GM19324 (cell line): ENCODE data around the gene EIF4E2.

Source experiments
- ATAC-seq: cut with Tn5 transposase; IDR thresholded peaks from one replicate; pipeline ENCODE4 v1.9.1; 2021; ENCODE audit warnings: mild to moderate bottlenecking, moderate library complexity; ENCODE audit not compliant: unreplicated experiment, low FRiP score

EIF4E2 gene

GRCh38 chr2:232588680-232589585, 38.4 kb downstream of the EIF4E2 start:
- ATAC-seq = no peak

- no peak for ATAC-seq
Observed at GRCh38 chr2:232592772-232593395, 42.4 kb downstream of the EIF4E2 start.

- no peak for ATAC-seq
Observed at GRCh38 chr2:232593982-232594381, 43.5 kb downstream of the EIF4E2 start.

GRCh38 chr2:232597362-232598079, 47.0 kb downstream of the EIF4E2 start:
- ATAC-seq = no peak

- no peak for ATAC-seq
Observed at GRCh38 chr2:232598293-232598692, 47.8 kb downstream of the EIF4E2 start.

GRCh38 chr2:232600053-232600773, 49.7 kb downstream of the EIF4E2 start:
- no peak for ATAC-seq

GRCh38 chr2:232603283-232603682, 52.8 kb downstream of the EIF4E2 start:
- ATAC-seq = no peak

- ATAC-seq = no peak
Observed at GRCh38 chr2:232604535-232604934, 54.0 kb downstream of the EIF4E2 start.

GRCh38 chr2:232607011-232607410, 56.5 kb downstream of the EIF4E2 start:
- ATAC-seq = no peak

- ATAC-seq = no peak
Observed at GRCh38 chr2:232609607-232610006, 59.1 kb downstream of the EIF4E2 start.

- no peak for ATAC-seq
Observed at GRCh38 chr2:232610081-232610480, 59.6 kb downstream of the EIF4E2 start.

- no peak for ATAC-seq
Observed at GRCh38 chr2:232611061-232611460, 60.6 kb downstream of the EIF4E2 start.

GRCh38 chr2:232611559-232612218, 61.2 kb downstream of the EIF4E2 start:
- ATAC-seq = no peak

- no peak for ATAC-seq
Observed at GRCh38 chr2:232613538-232614134, 63.1 kb downstream of the EIF4E2 start.

GRCh38 chr2:232615339-232615738, 64.8 kb downstream of the EIF4E2 start:
- no peak for ATAC-seq
